Right ventricle myocardium inferior (tissue), 1 donor: ENCODE results near the gene LMX1B. TPM values are rescaled to one million over a fixed set of nuclear protein-coding genes. Genes with fewer than 3 reads are reported as not detected.
A peak's percentile ranks its signal among the peaks of the same experiment; 100 is the strongest.
"Not testable (repeated sequence)": the region's sequence is repeated elsewhere in the genome, so short reads cannot be mapped to it uniquely, and the experiment has no call there.

Experiments used
- ATAC-seq: fragments of 200-7000 bp; cut with Tn5 transposase; one replicate; pipeline ENCODE4 v1.9.1; 2020; ENCODE audit warnings: mild to moderate bottlenecking, moderate library complexity
- DNase-seq: peaks from one replicate; pipeline ENCODE4 v3.0.0; 2021; ENCODE audit errors: missing footprints
- intact Hi-C: fragments of 100-400 bp; cut with DNase I; formaldehyde crosslinking; loops from one replicate; pipeline ENCODE4 v1.11.0; 2022
- long read RNA-seq: library from polyadenylated mRNA; unstranded; transcript quantifications from one replicate; pipeline ENCODE4 v2.0.0, GENCODE V29; 2021
- total RNA-seq: library from RNA; stranded (reverse); fragmentation: NEBNext Ultra II Directional; extraction: Animal tissue kit (Norgen Biotek cat#: 25700); gene quantifications from one replicate; pipeline ENCODE4 v1.2.1, GENCODE V29; 2021
- donor health status: DM: no; HTN: yes; CAD: no; lungs with severe emphysema.

The LMX1B gene
- 1.2 TPM for total RNA-seq
- long read RNA-seq, partial matches to known transcripts: 0 of 1 reads
- long read RNA-seq, other reads (novel, unspliced or antisense): 1 of 1 reads

DNA sequence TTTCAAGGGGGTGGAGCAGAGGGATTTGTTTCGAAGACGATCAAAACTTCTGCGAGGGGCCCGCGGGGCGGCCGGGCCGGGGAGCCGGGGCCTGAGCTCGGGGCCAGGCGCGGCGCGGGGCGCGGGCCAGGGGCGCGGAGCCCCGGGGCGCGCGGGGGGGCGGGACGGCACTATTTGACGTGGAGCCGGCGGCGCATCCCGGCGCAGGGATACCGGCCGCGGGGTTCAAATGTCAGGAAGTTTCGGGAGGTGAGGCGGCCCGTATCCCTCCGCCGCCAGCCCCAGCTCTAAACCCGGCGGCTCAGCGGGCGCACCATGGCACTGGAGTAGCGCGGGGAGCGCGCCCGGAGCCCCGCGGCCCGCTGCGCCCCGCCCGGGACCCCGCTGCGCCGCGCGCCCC is at the start of gene LMX1B:
LMX1B (plus strand) TSS at position 278 of the 400 bp plus-strand sequence. CDS start 522 bp downstream, outside the sequence.
- no peak for ATAC-seq
- intact Hi-C loops: no loop called here
- DNase-seq: peak; percentile 79

- ATAC-seq: no peak
- no peak for DNase-seq
- intact Hi-C loops: loop anchor here (10.0 kb wide), 1 partner anchor 249 kb away; no protein-coding TSS in a partner anchor
These were observed 49.6 kb upstream of the LMX1B start for GRCh38 chr9:126564128-126564527.

DNA sequence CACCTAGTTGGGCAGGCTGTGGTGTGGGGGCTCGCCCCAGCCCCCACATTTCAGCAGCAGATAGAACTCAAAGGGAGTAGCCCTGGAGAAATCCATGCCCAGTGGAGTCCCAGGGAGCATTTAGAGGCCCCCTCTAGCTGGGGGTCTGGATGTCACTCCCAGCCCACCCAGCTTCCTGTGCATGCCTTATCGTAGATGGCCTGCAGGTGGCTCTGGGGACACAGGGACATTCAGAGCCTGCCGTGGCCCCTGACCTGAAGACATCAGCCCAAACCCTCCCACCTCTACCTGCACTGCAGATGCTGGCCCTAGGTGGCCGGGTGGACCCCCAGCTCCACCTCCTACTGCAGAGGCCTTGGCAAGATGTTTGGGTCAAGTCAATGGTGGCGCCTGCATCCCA is 49.0 kb upstream of the LMX1B start:
- peak; percentile 28 for ATAC-seq
- intact Hi-C loops: loop anchor here (10.0 kb wide), 1 partner anchor 250 kb away; no protein-coding TSS in a partner anchor
- no peak for DNase-seq

- no peak for ATAC-seq
- intact Hi-C loops: loop anchor here (10.0 kb wide), 1 partner anchor 251 kb away; no protein-coding TSS in a partner anchor
- no peak for DNase-seq
These were observed 48.2 kb upstream of the LMX1B start for GRCh38 chr9:126565336-126566128.

DNA sequence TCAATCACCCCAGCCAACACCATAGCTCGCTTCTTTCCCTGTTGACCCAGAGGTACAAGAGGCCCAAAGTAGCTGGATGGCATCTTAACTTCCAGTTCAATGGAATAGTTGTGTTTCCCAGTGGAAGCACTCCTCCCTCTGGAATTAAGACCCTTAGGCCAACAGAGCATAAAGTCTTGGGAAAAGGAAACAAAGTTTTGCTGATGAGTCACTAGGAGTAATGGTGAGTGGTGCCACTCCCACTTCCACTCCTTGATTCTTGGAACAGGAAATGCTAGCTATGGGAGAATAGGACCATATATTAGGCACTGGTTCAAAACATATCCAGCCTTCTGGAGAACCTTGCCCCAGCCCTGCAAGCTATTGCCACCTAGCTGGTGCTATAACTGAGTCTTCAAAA is 44.7 kb upstream of the LMX1B start:
- intact Hi-C loops: loop anchor here (10.0 kb wide), 1 partner anchor 254 kb away; no protein-coding TSS in a partner anchor
- DNase-seq (no peak), ATAC-seq (no peak)

- intact Hi-C loops: no loop called here
- ATAC-seq: no peak
- DNase-seq: no peak
These were observed 35.7 kb upstream of the LMX1B start for GRCh38 chr9:126578029-126578428.

DNA sequence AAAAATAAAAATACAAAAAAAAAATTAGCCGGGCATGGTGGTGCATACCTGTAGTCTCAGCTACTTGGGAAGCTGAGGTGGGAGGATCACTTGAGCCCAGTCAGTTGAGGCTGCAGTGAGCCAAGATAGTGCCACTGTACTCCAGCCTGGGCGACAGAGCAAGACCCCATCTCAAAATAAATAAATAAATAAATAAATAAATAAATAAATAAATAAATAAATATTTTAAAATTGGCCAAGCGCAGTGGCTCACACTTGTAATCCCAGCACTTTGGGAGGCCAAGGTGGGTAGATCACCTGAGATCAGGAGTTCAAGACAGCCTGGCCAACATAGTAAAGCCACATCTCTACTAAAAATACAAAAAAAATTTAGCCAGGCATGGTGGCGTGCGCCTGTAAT is 33.4 kb upstream of the LMX1B start:
- DNase-seq, intact Hi-C loops, ATAC-seq: not testable (repeated sequence)

- ATAC-seq: no peak
- DNase-seq: no peak
- intact Hi-C loops: no loop called here
These were observed 31.8 kb upstream of the LMX1B start for GRCh38 chr9:126581893-126582292.

DNA sequence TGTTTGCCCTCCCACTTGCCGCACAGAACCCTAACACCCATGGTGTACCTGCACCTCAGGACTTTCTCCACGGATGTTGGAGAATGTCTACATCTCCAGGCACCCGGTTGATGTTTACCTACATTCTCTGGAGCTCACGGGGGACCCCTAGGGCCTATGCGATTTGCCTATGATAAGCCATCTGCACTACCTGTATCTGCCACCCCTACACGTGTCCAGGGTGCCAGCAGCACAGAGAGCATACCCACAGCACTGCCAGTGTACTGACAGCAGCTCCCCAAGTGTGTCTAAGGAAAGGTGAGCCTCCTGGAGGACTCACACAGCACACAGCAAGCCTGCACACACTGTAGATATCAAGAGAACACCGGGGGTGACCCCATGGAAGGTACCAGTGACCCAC is 31.3 kb upstream of the LMX1B start:
- intact Hi-C loops: no loop called here
- ATAC-seq: no peak
- DNase-seq: no peak

- ATAC-seq (no peak), DNase-seq (no peak)
- intact Hi-C loops: no loop called here
These were observed 30.5 kb upstream of the LMX1B start for GRCh38 chr9:126583144-126583760.

DNA sequence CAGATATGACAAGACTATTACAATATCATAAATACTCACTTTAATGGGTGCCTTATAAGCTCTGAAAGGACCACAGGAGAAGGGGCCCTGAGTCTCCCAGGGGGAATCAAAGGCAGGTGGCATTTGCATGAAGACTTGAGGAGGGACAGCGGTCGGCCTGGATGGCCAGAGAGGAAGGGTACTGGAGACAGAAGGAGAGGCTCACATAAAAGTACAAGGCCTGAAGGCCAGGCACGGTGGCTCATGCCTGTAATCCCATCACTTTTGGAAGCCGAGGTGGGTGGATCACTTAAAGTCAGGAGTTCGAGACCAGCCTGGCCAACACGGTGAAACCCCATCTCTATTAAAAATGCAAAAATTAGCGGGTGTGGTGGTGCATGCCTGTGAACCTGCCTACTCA is 29.1 kb upstream of the LMX1B start:
- intact Hi-C loops: no loop called here
- DNase-seq: no peak
- no peak for ATAC-seq

GRCh38 chr9:126586236-126586635 is 27.5 kb upstream of the LMX1B start:
- no peak for ATAC-seq

GRCh38 chr9:126587187-126588185 is 26.2 kb upstream of the LMX1B start:
- peak; percentile 92 for DNase-seq
- ATAC-seq: peak; percentile 88
- intact Hi-C loops: no loop called here

More at GRCh38 chr9:126586236-126586635, 27.5 kb upstream of the LMX1B start:
- no peak for DNase-seq
- intact Hi-C loops: no loop called here

GRCh38 chr9:126588491-126589168 is 25.1 kb upstream of the LMX1B start:
- no peak for DNase-seq
- ATAC-seq: peak; percentile 21
- intact Hi-C loops: no loop called here

- intact Hi-C loops: no loop called here
- ATAC-seq: peak; percentile 68
- DNase-seq: no peak
These were observed 24.4 kb upstream of the LMX1B start for GRCh38 chr9:126589349-126589748.

DNA sequence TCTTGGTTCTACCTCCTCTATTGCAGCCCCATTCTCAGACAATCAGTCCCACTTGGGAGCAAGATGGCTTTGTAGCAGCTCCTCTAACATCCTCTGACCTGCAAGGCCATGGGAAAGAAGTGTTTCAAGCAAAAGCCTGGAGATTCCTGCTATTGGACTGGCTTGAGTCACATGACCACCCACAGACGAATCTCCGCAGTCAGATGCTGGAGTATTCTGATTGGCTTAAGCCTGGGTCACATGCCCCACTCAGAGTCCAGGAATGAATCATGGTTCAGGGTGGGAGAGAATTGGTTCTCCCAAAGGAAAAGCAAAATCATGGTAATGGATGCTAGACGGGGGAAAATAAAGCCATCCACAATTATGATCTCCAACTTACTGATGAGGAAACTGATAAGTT is 22.6 kb upstream of the LMX1B start:
- intact Hi-C loops: no loop called here
- no peak for ATAC-seq
- no peak for DNase-seq

- DNase-seq (no peak), ATAC-seq (no peak)
- intact Hi-C loops: no loop called here
These were observed 21.8 kb upstream of the LMX1B start for GRCh38 chr9:126591922-126592321.

DNA sequence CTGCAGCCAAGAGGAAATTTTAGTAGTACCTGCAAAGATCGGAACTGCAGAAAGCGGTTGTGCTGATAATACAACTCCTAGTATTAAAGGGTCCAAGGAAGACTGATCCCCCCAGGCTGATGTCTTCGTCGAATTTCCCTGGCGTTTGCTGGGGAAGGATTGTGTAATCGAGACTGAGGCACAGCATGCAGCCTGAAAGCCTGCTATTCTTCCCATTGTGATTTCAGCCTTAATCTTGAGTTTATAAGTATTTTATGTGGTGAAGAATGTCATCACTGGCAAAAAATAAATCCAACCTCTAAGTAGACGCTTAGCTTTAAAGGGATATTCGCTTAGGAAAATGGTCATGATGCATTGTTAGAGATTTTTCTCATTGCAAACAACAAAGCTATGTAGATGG is 21.3 kb upstream of the LMX1B start:
- no peak for ATAC-seq
- intact Hi-C loops: no loop called here
- no peak for DNase-seq
